CD4-positive, alpha-beta T cell (primary cell): Measurements from ENCODE around the gene CABYR. TPM values are rescaled to one million over a fixed set of nuclear protein-coding genes. Genes with fewer than 3 reads are reported as not detected.

Source experiments
- ATAC-seq: fragments of 200-7000 bp; cut with Tn5 transposase; one replicate; pipeline ENCODE4 v1.10.0; 2022; ENCODE audit warnings: mild to moderate bottlenecking; ENCODE audit not compliant: poor library complexity
- CTCF ChIA-PET: fragments of 350-600 bp; sonication (Branson Sonifier 250); formaldehyde crosslinking; loops from one replicate; lab custom pipeline; 2021; ENCODE audit warnings: antibody characterized with exemption, inconsistent platforms; lab: Charles Lee
- POLR2A ChIA-PET: fragments of 350-600 bp; sonication (Branson Sonifier 250); formaldehyde crosslinking; loops from one replicate; lab custom pipeline; 2021; ENCODE audit warnings: antibody characterized with exemption, inconsistent platforms; lab: Charles Lee
- DNase-seq, 14 experiments: peaks; one replicate each; pipeline ENCODE4 v3.0.0-alpha.2; 2013 to 2020; ENCODE audit warnings: mixed read lengths in 2 of 14
- H3K27ac ChIP-seq, 2 donors: one replicate each; pipeline versions ENCODE4 v1.5.1 to v1.7.0; 2013; ENCODE audit warnings: low read length in 2 of 2, low read depth in 1 of 2, mild to moderate bottlenecking in 1 of 2
- H3K27me3 ChIP-seq, 2 experiments: 1 replicate in 1 of 2; 2 replicates in 1 of 2; pipeline versions ENCODE4 v1.6.1 to v1.7.0; 2013; ENCODE audit warnings: low read length in 2 of 2, control low read depth in 1 of 2, mild to moderate bottlenecking in 1 of 2, moderate library complexity in 1 of 2; ENCODE audit not compliant: insufficient read depth in 2 of 2, control insufficient read depth in 1 of 2
- H3K36me3 ChIP-seq: one replicate; pipeline ENCODE4 v1.6.1; 2013; ENCODE audit warnings: low read length, control low read depth; ENCODE audit not compliant: insufficient read depth
- H3K4me1 ChIP-seq: one replicate; pipeline ENCODE4 v1.6.1; 2013; ENCODE audit warnings: low read length, control low read depth; ENCODE audit not compliant: insufficient read depth
- H3K4me3 ChIP-seq: one replicate; pipeline ENCODE4 v1.5.1; 2013; ENCODE audit warnings: mild to moderate bottlenecking, low read length, moderate library complexity
- H3K9me3 ChIP-seq, 2 experiments: 1 replicate in 1 of 2; 2 replicates in 1 of 2; pipeline versions ENCODE4 v1.6.1 to v1.7.0; 2013; ENCODE audit warnings: low read length in 2 of 2, mild to moderate bottlenecking in 2 of 2, control low read depth in 1 of 2, moderate library complexity in 1 of 2; ENCODE audit not compliant: control insufficient read depth in 1 of 2, insufficient read depth in 1 of 2
- H3K27ac Mint-ChIP-seq: one replicate; pipeline ENCODE4 v1.8.0; 2020; ENCODE audit warnings: mixed read lengths
- H3K27me3 Mint-ChIP-seq: one replicate; pipeline ENCODE4 v1.8.0; 2021; ENCODE audit warnings: mixed read lengths
- H3K36me3 Mint-ChIP-seq: one replicate; pipeline ENCODE4 v1.8.0; 2021; ENCODE audit warnings: low read depth, mixed read lengths
- H3K4me1 Mint-ChIP-seq: one replicate; pipeline ENCODE4 v1.8.0; 2021; ENCODE audit warnings: low read depth, mixed read lengths
- H3K4me3 Mint-ChIP-seq: one replicate; pipeline ENCODE4 v1.8.0; 2020; ENCODE audit warnings: mild to moderate bottlenecking, mixed read lengths
- H3K9me3 Mint-ChIP-seq: one replicate; pipeline ENCODE4 v1.8.0; 2020; ENCODE audit warnings: mixed read lengths
- intact Hi-C, 2 experiments: fragments of 100-400 bp; cut with DNase I in 1 of 2; cut with micrococcal nuclease in 1 of 2; formaldehyde crosslinking; loops; one replicate each; pipeline versions ENCODE4 v1.15.1 to v1.9.0; 2023 to 2025; cut with DNase I, micrococcal nuclease
- total RNA-seq, 174 experiments: library from RNA in 2 of 174; stranded (reverse) in 2 of 174; gene quantifications; one replicate each; pipeline ENCODE4 v1.2.3 and lab custom pipeline; 2021 to 2026
- TF ChIP-seq, protein P1 (sequence below): fragments of 200-600 bp; IDR thresholded peaks from one replicate; pipeline ENCODE4 v1.8.0; 2022; ENCODE audit warnings: antibody characterized with exemption, mild to moderate bottlenecking

CABYR gene
- total RNA-seq, 2 experiments from 2014 or later = 0.75 to 0.85 TPM

DNA sequence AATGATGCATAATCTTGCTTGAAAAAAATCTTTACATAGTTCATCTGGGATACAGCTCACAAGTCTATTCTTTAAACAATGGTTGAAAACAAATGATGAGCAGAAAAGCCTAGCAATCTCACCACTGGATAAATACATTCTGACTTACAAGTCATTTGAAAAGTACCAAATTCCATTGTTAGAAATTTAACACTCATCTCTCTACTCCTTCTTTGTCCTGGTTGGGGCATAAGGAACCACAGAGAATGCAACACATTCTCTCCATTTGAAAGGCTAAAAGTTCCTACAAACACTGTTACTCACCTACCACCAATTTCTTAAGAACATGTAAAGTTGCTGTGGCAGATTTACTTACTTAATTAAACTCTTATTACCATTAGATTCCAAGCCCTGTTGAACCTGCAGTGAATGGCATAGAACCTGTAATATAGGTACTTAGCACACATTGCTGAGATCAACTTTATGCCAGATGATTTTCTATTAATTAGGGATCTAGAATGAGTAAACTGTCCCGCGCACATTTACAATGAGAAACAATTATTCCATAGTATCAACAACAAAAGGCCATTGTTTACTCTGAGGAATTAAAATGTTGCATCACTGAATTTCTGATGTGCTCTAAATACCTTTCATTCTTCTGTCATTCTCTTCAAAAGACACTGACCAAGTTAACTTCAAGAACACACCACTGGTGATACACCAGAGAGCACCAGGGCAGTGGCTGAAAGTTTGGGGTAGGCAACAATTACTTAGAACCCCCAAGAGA is 69.6 kb downstream of the CABYR start:
- ATAC-seq = no peak
- no peaks in the 10 kb centered on the region for H3K27me3 ChIP-seq
- POLR2A ChIA-PET = no interaction called here
- no peak for DNase-seq
- no peaks in the 10 kb centered on the region for H3K4me1 Mint-ChIP-seq
- H3K4me3 ChIP-seq = no peak overlapping the region
- H3K9me3 Mint-ChIP-seq = no peaks in the 10 kb centered on the region
- H3K4me1 ChIP-seq = no peaks in the 10 kb centered on the region
- no peaks in the 10 kb centered on the region for H3K9me3 ChIP-seq
- no peaks in the 10 kb centered on the region for H3K27me3 Mint-ChIP-seq
- CTCF ChIA-PET = no interaction called here
- H3K36me3 Mint-ChIP-seq = no peaks in the 10 kb centered on the region
- H3K27ac Mint-ChIP-seq = no peak overlapping the region
- H3K4me3 Mint-ChIP-seq = no peak overlapping the region
- intact Hi-C loops = no loop called here
- TF ChIP-seq, protein P1, sequence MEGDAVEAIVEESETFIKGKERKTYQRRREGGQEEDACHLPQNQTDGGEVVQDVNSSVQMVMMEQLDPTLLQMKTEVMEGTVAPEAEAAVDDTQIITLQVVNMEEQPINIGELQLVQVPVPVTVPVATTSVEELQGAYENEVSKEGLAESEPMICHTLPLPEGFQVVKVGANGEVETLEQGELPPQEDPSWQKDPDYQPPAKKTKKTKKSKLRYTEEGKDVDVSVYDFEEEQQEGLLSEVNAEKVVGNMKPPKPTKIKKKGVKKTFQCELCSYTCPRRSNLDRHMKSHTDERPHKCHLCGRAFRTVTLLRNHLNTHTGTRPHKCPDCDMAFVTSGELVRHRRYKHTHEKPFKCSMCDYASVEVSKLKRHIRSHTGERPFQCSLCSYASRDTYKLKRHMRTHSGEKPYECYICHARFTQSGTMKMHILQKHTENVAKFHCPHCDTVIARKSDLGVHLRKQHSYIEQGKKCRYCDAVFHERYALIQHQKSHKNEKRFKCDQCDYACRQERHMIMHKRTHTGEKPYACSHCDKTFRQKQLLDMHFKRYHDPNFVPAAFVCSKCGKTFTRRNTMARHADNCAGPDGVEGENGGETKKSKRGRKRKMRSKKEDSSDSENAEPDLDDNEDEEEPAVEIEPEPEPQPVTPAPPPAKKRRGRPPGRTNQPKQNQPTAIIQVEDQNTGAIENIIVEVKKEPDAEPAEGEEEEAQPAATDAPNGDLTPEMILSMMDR = no peak
- no peaks in the 10 kb centered on the region for H3K36me3 ChIP-seq
- no peak overlapping the region for H3K27ac ChIP-seq

DNA sequence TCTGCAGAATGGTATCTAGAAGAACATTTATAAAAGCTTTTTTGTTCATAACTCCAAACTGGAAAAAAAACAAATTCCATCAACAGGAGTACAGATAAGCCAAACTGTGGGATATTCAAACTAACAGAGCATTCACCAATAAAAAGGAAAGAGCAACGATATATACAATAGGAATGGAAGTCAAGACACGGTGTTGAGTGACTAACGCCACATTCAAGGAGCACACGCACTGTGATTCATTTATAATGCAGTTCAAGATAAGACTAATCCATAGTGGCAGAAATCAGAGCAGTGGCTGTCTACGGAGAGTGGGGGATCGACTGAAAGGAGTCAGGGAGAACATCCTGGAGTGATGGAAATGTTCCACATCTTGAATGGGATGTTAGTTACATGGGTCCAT is 70.7 kb downstream of the CABYR start:
- POLR2A ChIA-PET = no interaction called here

More for the DNA sequence above, 70.7 kb downstream of the CABYR start:
- no peak for ATAC-seq
- no peaks in the 10 kb centered on the region for H3K9me3 ChIP-seq
- Mint-ChIP-seq H3K4me1 (no peaks in the 10 kb centered on the region), H3K9me3 (no peaks in the 10 kb centered on the region), H3K4me3 (no peak overlapping the region), H3K27ac (no peak overlapping the region), H3K36me3 (no peaks in the 10 kb centered on the region), H3K27me3 (no peaks in the 10 kb centered on the region)
- H3K27ac ChIP-seq = no peak overlapping the region
- CTCF ChIA-PET = no interaction called here
- H3K36me3 ChIP-seq = no peaks in the 10 kb centered on the region
- H3K4me1 ChIP-seq = no peaks in the 10 kb centered on the region
- H3K27me3 ChIP-seq = no peaks in the 10 kb centered on the region
- TF ChIP-seq, protein P1 = no peak
- H3K4me3 ChIP-seq = no peak overlapping the region
- intact Hi-C loops = no loop called here
- no peak for DNase-seq

Other genes starting within 250 kb of the CABYR start
- 10 to 100 TPM; 82.6 to 91.8 TPM for gene TTC39C, start 124.3 kb upstream of the CABYR start, total RNA-seq